B cell (primary cell): ENCODE results near the gene SLC10A4. TPM values are rescaled to one million over a fixed set of nuclear protein-coding genes. Genes with fewer than 3 reads are reported as not detected.

ENCODE experiments used
- ATAC-seq: fragments of 200-7000 bp; cut with Tn5 transposase; one replicate; pipeline ENCODE4 v1.10.0; 2021; ENCODE audit warnings: low read depth, mild to moderate bottlenecking, moderate number of reproducible peaks, moderate library complexity
- CTCF ChIA-PET: fragments of 350-600 bp; sonication (Branson Sonifier 250); formaldehyde crosslinking; loops from one replicate; lab custom pipeline; 2021; ENCODE audit warnings: antibody characterized with exemption, inconsistent platforms; lab: Charles Lee
- POLR2A ChIA-PET: fragments of 350-600 bp; sonication (Branson Sonifier 250); formaldehyde crosslinking; loops from one replicate; lab custom pipeline; 2021; ENCODE audit warnings: antibody characterized with exemption; lab: Charles Lee
- DNase-seq: peaks from one replicate; pipeline ENCODE4 v3.0.0; 2013
- H2AFZ ChIP-seq: 2 replicates; pipeline ENCODE4 v1.6.1; 2012; ENCODE audit warnings: mild to moderate bottlenecking, low read depth, low read length; ENCODE audit not compliant: insufficient read depth, poor library complexity, severe bottlenecking
- H3K27ac ChIP-seq, 2 donors: 1 replicate in 1 of 2; 2 replicates in 1 of 2; pipeline ENCODE4 v1.5.1; 2012 to 2013; ENCODE audit warnings: low read length in 2 of 2, mild to moderate bottlenecking in 2 of 2, moderate library complexity in 1 of 2
- H3K27me3 ChIP-seq, 4 experiments: fragments of 200-600 bp in 1 of 4; sonication (generic) in 1 of 4; replicated peaks in 1 of 4; 1 replicate in 2 of 4; 2 replicates in 2 of 4; pipeline versions ENCODE4 v1.6.1 to v1.7.0; 2013 to 2016; ENCODE audit warnings: low read length in 3 of 4, mild to moderate bottlenecking in 2 of 4, mixed read lengths in 1 of 4, moderate library complexity in 1 of 4; ENCODE audit not compliant: insufficient read depth in 4 of 4, control insufficient read depth in 3 of 4; ENCODE audit errors: control extremely low read depth in 1 of 4
- H3K36me3 ChIP-seq, 2 experiments: replicated peaks in 1 of 2; 1 replicate in 1 of 2; 2 replicates in 1 of 2; pipeline versions ENCODE4 v1.6.1 to v1.7.1; 2013; ENCODE audit warnings: low read length in 1 of 2; ENCODE audit not compliant: insufficient read depth in 2 of 2, control insufficient read depth in 1 of 2; ENCODE audit errors: control extremely low read depth in 1 of 2, extremely low read depth in 1 of 2
- H3K4me1 ChIP-seq, 2 donors: fragments of 200-600 bp in 1 of 2; sonication (generic) in 1 of 2; 1 replicate in 1 of 2; 2 replicates in 1 of 2; pipeline versions ENCODE4 v1.5.1 to v1.6.1; 2013 to 2017; ENCODE audit warnings: low read length in 2 of 2; ENCODE audit not compliant: control insufficient read depth in 2 of 2, insufficient read depth in 2 of 2
- H3K4me2 ChIP-seq: replicated peaks from 2 replicates; pipeline ENCODE3; 2012; ENCODE audit warnings: mild to moderate bottlenecking, low read depth, low read length; ENCODE audit not compliant: poor library complexity, severe bottlenecking
- H3K4me3 ChIP-seq, 5 experiments: fragments of 200-600 bp in 1 of 5; sonication (generic) in 1 of 5; 1 replicate in 3 of 5; 2 replicates in 2 of 5; pipeline versions ENCODE4 v1.5.1 to v1.7.0; 2011 to 2016; ENCODE audit warnings: low read length in 4 of 5, mild to moderate bottlenecking in 4 of 5, low read depth in 2 of 5, control low read depth in 1 of 5, moderate library complexity in 1 of 5; ENCODE audit not compliant: insufficient read depth in 1 of 5; ENCODE audit errors: control extremely low read depth in 1 of 5, extremely low read depth in 1 of 5
- H3K79me2 ChIP-seq: fragments of 200-600 bp; sonication (generic); one replicate; pipeline ENCODE4 v1.6.0; 2016; ENCODE audit warnings: low read length; ENCODE audit not compliant: control insufficient read depth, insufficient read depth
- H3K9ac ChIP-seq: fragments of 200-600 bp; sonication (generic); 2 replicates; pipeline ENCODE4 v1.6.1; 2017; ENCODE audit warnings: mild to moderate bottlenecking, low read length, moderate library complexity
- H3K9me3 ChIP-seq, 3 donors: one replicate each; pipeline versions ENCODE4 v1.6.1 to v1.7.1; 2013; ENCODE audit warnings: low read length in 2 of 3; ENCODE audit not compliant: control insufficient read depth in 2 of 3, insufficient read depth in 1 of 3; ENCODE audit errors: control extremely low read depth in 1 of 3
- H4K20me1 ChIP-seq: 2 replicates; pipeline ENCODE4 v1.6.0; 2012; ENCODE audit warnings: mild to moderate bottlenecking, low read length; ENCODE audit not compliant: insufficient read depth, control insufficient read depth, poor library complexity, severe bottlenecking
- H3K27ac Mint-ChIP-seq: one replicate; pipeline ENCODE4 v1.8.0; 2021; ENCODE audit warnings: mixed read lengths
- H3K27me3 Mint-ChIP-seq: one replicate; pipeline ENCODE4 v1.8.0; 2021; ENCODE audit warnings: mixed read lengths
- H3K4me1 Mint-ChIP-seq: one replicate; pipeline ENCODE4 v1.8.0; 2021; ENCODE audit warnings: mixed read lengths
- H3K4me3 Mint-ChIP-seq: one replicate; pipeline ENCODE4 v1.8.0; 2021; ENCODE audit warnings: mixed read lengths
- H3K9me3 Mint-ChIP-seq: one replicate; pipeline ENCODE4 v1.8.0; 2022; ENCODE audit warnings: mixed read lengths; ENCODE audit not compliant: insufficient read depth
- EZH2 ChIP-seq: IDR thresholded peaks from 2 replicates; pipeline ENCODE4 v1.6.1; 2012; ENCODE audit warnings: borderline replicate concordance, low read depth, mild to moderate bottlenecking, moderate library complexity, low read length; ENCODE audit not compliant: insufficient read depth, poor library complexity, severe bottlenecking
- WGBS: methylation state at CpG from one replicate; pipeline ENCODE4 v1.1.5; 2013; ENCODE audit warnings: missing lambda C conversion rate; ENCODE audit not compliant: insufficient coverage; 5-methylcytosine and 5-hydroxymethylcytosine counted together
- intact Hi-C: fragments of 100-400 bp; cut with micrococcal nuclease; formaldehyde crosslinking; loops from one replicate; pipeline ENCODE4 v1.10.0; 2022
- polyA plus RNA-seq: library from polyadenylated mRNA; depleted of rRNA; stranded (reverse); fragments of >200 nt; gene quantifications from 2 replicates; pipeline ENCODE4 v1.2.3, GENCODE V29; 2012
- total RNA-seq, 2 donors: library from RNA; stranded (reverse); fragments of 120-200 nt in 1 of 2; gene quantifications; 1 replicate in 1 of 2; 2 replicates in 1 of 2; pipeline versions ENCODE4 v1.2.3 to v1.2.4, GENCODE V29; 2013 to 2022
- TF ChIP-seq, protein P1 (sequence below): fragments of 200-600 bp; IDR thresholded peaks from one replicate; pipeline ENCODE4 v1.8.0; 2022; ENCODE audit warnings: antibody characterized with exemption, mild to moderate bottlenecking

The SLC10A4 gene
- total and polyA plus RNA-seq, 2 donors (not counting 1 experiment from before 2014, with no cell fraction given), result 0.07 to 0.25 TPM

DNA sequence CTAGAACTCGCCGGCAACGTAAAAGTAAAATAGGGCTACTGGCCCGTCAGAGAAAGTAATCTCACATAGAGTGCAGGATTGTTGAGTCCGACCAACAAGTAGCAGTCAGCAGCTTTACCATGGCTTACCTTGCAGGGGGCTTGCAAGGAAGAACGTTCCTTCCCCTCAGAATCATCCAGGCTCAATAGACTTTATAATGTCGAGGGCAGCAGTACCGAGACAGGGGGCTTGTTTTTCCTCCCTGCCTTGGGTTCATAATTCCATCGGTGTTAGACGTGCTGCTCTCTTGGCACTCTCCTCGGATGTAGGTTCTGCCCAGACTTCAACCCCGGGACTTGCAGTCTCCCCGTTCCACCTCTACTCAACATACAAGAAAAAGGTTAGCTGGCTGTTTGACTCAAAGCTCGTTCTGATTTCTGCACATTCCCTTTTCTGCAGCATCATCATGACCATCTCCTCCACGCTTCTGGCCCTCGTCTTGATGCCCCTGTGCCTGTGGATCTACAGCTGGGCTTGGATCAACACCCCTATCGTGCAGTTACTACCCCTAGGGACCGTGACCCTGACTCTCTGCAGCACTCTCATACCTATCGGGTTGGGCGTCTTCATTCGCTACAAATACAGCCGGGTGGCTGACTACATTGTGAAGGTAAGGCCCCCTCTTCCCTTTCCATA, 1.5 kb downstream of the SLC10A4 start:
- intact Hi-C loops, result no loop called here
- Mint-ChIP-seq H3K4me1 (peaks cover 18% of the 10 kb centered on the region), H3K27me3 (peaks cover 69% of the 10 kb centered on the region), H3K4me3 (peak overlapping the region; percentile 79), H3K27ac (no peak overlapping the region), H3K9me3 (no peaks in the 10 kb centered on the region)
- no peaks in the 10 kb centered on the region for H4K20me1 ChIP-seq
- no peaks in the 10 kb centered on the region for H3K36me3 ChIP-seq
- peak overlapping the region; percentile 46 for H2AFZ ChIP-seq
- POLR2A ChIA-PET, result no interaction called here
- 21% methylated on average over 19 of the region's 22 CpGs for WGBS
- peaks cover 0 to 1% (median 0%) of the 10 kb centered on the region in 3 donors for H3K9me3 ChIP-seq
- peaks cover 0 to 38% (median 35%) of the 10 kb centered on the region in 4 experiments for H3K27me3 ChIP-seq
- CTCF ChIA-PET, result interaction anchor here (0.8 to 1.1 kb wide), 2 partner anchors 61 to 94 kb away, joined by 3 to 4 read pairs; no protein-coding TSS in a partner anchor
- peak overlapping the region; percentile 82 for H3K4me2 ChIP-seq
- TF ChIP-seq, protein P1, sequence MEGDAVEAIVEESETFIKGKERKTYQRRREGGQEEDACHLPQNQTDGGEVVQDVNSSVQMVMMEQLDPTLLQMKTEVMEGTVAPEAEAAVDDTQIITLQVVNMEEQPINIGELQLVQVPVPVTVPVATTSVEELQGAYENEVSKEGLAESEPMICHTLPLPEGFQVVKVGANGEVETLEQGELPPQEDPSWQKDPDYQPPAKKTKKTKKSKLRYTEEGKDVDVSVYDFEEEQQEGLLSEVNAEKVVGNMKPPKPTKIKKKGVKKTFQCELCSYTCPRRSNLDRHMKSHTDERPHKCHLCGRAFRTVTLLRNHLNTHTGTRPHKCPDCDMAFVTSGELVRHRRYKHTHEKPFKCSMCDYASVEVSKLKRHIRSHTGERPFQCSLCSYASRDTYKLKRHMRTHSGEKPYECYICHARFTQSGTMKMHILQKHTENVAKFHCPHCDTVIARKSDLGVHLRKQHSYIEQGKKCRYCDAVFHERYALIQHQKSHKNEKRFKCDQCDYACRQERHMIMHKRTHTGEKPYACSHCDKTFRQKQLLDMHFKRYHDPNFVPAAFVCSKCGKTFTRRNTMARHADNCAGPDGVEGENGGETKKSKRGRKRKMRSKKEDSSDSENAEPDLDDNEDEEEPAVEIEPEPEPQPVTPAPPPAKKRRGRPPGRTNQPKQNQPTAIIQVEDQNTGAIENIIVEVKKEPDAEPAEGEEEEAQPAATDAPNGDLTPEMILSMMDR, result no peak
- no peak for TF ChIP-seq EZH2
- no peaks in the 10 kb centered on the region for H3K79me2 ChIP-seq
- H3K9ac ChIP-seq, result peak overlapping the region; percentile 25
- H3K4me1 ChIP-seq, result peaks cover 19 to 23% of the 10 kb centered on the region in 2 donors
- no peak overlapping the region for H3K27ac ChIP-seq
- DNase-seq (peak; percentile 22), ATAC-seq (no peak)
- H3K4me3 ChIP-seq, result peak overlapping the region in 1 of 5 experiments; percentile 9

DNA sequence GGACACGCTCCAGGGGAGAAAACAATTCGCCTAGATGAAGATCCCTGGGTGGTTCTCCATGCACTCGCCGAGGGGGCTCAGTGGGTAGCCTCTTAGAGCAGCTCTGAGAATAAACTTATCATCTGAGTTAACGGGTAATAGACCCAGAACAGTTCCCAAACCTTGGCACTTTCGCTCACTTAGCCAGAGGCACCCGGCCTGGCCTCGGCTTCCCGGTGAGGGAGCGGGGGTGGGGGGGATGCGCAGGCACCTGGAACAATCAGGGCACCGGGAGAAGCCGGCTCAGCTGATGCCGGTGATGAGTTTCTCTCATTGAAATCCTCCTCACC, 6.5 kb downstream of the SLC10A4 start:
- Mint-ChIP-seq H3K27ac (no peak overlapping the region), H3K4me3 (peak overlapping the region; percentile 80), H3K27me3 (peaks cover 45% of the 10 kb centered on the region), H3K9me3 (no peaks in the 10 kb centered on the region), H3K4me1 (peaks cover 8% of the 10 kb centered on the region)
- no peaks in the 10 kb centered on the region for H3K36me3 ChIP-seq
- no peak for ATAC-seq
- no peak overlapping the region for H3K27ac ChIP-seq
- 19% methylated on average over 11 of the region's 14 CpGs for WGBS
- H3K9me3 ChIP-seq, result peaks cover 0 to 4% (median 1%) of the 10 kb centered on the region in 3 donors
- ChIA-PET CTCF (no interaction called here), POLR2A (no interaction called here)
- peaks cover 0 to 29% (median 21%) of the 10 kb centered on the region in 4 experiments for H3K27me3 ChIP-seq
- H4K20me1 ChIP-seq, result no peaks in the 10 kb centered on the region
- peak; percentile 15 for DNase-seq
- intact Hi-C loops, result no loop called here
- H3K79me2 ChIP-seq, result no peaks in the 10 kb centered on the region
- peak overlapping the region; percentile 49 for H3K9ac ChIP-seq
- peak overlapping the region; percentile 74 for H3K4me2 ChIP-seq
- H3K4me1 ChIP-seq, result peaks cover 10 to 15% of the 10 kb centered on the region in 2 donors
- TF ChIP-seq, protein P1, result no peak
- peak; percentile 29 for TF ChIP-seq EZH2
- peak overlapping the region; percentile 51 for H2AFZ ChIP-seq
- H3K4me3 ChIP-seq, result peak overlapping the region in 2 of 5 experiments; percentile 29 to 39
